ENCODE measurements around the gene NLRP11.

- TF ChIP-seq, protein P1, sequence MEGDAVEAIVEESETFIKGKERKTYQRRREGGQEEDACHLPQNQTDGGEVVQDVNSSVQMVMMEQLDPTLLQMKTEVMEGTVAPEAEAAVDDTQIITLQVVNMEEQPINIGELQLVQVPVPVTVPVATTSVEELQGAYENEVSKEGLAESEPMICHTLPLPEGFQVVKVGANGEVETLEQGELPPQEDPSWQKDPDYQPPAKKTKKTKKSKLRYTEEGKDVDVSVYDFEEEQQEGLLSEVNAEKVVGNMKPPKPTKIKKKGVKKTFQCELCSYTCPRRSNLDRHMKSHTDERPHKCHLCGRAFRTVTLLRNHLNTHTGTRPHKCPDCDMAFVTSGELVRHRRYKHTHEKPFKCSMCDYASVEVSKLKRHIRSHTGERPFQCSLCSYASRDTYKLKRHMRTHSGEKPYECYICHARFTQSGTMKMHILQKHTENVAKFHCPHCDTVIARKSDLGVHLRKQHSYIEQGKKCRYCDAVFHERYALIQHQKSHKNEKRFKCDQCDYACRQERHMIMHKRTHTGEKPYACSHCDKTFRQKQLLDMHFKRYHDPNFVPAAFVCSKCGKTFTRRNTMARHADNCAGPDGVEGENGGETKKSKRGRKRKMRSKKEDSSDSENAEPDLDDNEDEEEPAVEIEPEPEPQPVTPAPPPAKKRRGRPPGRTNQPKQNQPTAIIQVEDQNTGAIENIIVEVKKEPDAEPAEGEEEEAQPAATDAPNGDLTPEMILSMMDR (conservative IDR thresholded peaks at IDR 0.05; ENCODE audit: low read depth in 2 of 2), result no peak
- TF ChIP-seq EZH2 (IDR thresholded peaks at IDR 0.05; ENCODE audit: low read depth, unreplicated experiment), result no peak
- TF ChIP-seq REST (IDR thresholded peaks at IDR 0.05; ENCODE audit: unreplicated experiment), result no peak
- TF ChIP-seq POLR2AphosphoS5 (IDR thresholded peaks at IDR 0.05; ENCODE audit: low read depth), result no peak
- no peak for TF ChIP-seq JUNB (IDR thresholded peaks at IDR 0.05; ENCODE audit: unreplicated experiment)
Measured at GRCh38 chr19:55870736-55871135, 38.9 kb upstream of the NLRP11 start.

All from GM23338 (cell line).